ENCODE results near the gene LIMA1. TPM values are rescaled to one million over a fixed set of nuclear protein-coding genes. Genes with fewer than 3 reads are reported as not detected.

LIMA1 gene
- total RNA-seq, 1 donor, result 377 TPM

DNA sequence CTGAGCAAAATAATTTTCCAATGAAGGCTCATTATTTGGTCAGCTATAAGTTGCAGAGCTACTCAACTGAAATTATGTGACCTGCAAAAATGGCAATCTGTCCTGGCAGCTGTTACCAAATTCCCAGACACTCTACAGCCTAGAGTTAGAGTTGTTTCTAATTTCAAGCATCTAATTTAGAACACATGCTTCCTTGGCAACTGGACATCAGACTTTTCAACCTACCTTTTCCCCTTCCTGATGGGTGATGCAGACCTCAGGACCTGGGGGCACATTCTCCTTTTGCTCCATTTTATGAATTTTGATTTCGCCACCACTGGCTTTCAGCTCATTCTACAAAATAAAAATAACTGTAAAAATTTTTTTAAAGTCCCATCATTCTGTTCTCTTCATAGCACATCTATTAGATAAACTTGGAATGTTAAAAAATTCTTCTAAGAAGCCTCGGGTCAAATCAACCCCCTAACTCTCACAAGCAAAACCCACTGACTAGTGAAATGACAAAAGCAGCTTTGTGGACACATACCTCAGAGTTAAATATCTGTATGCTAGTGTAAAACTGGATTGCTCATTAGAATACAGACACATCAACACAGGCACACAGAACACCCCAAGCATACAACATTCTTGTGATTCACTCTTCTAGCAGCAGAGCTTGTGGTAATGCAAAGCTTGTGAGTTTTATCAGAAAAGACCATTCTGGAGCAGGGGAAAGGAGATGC is 82.6 kb downstream of the LIMA1 start:
- peak; percentile 69 for DNase-seq (ENCODE audit: low read depth)
- no peak overlapping the region for H3K4me3 ChIP-seq (ENCODE audit: low read depth, low read length)
- TF ChIP-seq, protein P1, sequence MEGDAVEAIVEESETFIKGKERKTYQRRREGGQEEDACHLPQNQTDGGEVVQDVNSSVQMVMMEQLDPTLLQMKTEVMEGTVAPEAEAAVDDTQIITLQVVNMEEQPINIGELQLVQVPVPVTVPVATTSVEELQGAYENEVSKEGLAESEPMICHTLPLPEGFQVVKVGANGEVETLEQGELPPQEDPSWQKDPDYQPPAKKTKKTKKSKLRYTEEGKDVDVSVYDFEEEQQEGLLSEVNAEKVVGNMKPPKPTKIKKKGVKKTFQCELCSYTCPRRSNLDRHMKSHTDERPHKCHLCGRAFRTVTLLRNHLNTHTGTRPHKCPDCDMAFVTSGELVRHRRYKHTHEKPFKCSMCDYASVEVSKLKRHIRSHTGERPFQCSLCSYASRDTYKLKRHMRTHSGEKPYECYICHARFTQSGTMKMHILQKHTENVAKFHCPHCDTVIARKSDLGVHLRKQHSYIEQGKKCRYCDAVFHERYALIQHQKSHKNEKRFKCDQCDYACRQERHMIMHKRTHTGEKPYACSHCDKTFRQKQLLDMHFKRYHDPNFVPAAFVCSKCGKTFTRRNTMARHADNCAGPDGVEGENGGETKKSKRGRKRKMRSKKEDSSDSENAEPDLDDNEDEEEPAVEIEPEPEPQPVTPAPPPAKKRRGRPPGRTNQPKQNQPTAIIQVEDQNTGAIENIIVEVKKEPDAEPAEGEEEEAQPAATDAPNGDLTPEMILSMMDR (IDR thresholded peaks at IDR 0.05; ENCODE audit: insufficient read depth, low read depth, low read length), result no peak

DNA sequence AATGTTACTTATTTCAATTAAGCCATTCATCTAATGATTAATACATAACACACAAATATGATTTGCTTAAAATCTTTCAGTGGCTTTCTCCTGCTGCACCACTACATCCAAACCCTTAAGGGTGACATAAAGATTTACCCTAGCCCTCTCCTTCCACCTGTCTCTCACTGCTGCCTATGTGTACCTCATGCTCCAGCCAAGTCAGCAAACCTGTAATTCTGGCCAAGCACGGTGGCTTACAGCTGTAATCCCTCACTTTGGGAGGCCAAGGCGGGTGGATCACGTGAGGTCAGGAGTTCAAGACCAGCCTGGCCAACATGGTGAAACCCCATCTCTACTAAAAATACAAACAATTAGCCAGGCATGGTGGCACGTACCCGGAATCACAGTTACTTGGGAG is 84.5 kb downstream of the LIMA1 start:
- TF ChIP-seq, protein P1 (IDR thresholded peaks at IDR 0.05; ENCODE audit: insufficient read depth, low read depth, low read length), result no peak
- no peak for DNase-seq (ENCODE audit: low read depth)
- no peak overlapping the region for H3K4me3 ChIP-seq (ENCODE audit: low read depth, low read length)

DNA sequence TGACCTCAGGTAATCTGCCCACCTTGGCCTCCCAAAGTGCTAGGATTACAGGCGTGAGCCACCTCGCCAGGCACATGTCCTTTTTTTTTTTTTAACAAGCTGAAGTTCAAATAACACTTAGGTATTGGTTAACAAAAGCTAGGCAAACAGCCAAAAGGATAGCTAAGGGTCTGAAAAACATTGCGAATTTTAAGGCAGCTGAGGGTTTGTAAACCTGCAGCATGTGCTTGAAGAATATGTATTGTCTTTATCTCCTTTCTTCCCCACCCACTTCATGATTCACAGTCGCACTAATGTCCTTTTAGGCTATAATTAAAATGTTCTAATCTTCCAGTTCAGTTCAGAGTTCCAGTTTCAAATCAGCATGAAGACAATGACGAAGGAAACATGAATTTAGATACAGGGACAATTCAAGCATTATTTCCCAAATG is 86.0 kb downstream of the LIMA1 start:
- no peak for DNase-seq (ENCODE audit: low read depth)
- no peak overlapping the region for H3K4me3 ChIP-seq (ENCODE audit: low read depth, low read length)
- TF ChIP-seq, protein P1 (IDR thresholded peaks at IDR 0.05; ENCODE audit: insufficient read depth, low read depth, low read length), result no peak

DNA sequence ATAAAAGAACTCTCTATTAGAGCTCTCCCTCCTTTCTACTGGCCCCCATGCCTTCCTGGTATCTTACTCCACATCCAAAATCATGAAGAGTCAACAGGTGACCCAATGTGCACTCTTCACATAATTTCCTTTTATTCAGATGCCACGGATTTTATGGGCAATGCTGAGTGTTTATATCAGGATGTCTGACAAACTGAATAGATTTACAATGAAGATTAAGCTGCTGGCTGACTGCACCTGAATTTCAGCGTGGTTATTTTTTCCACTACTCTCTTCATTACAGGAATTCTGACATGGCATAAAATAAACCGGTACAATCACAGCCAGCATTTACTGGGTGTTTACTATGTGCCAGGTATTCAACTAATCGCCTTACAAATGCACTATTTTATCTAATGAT is 86.8 kb downstream of the LIMA1 start:
- TF ChIP-seq, protein P1 (IDR thresholded peaks at IDR 0.05; ENCODE audit: insufficient read depth, low read depth, low read length), result no peak

DNA sequence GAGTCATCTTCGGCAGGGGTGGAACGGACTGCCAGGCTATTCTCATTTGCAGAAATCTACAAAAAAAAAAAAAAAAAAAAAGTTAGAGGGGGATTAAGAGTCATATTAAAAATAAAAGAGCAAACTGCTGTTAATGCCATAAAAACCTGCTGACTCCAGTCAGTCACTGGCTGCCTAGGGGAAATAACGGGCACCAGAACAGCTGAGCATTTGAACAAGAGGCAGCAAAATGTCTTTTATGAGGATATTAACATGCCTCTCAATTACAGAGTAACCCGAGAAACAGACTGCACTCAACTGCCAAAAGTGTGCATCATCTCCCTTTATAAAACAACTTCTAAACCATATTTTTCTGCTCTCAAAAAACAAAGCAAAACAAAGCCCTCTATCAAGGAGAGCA is 87.5 kb downstream of the LIMA1 start:
- no peak overlapping the region for H3K4me3 ChIP-seq (ENCODE audit: low read depth, low read length)
- peak; percentile 39 for DNase-seq (ENCODE audit: low read depth)
- TF ChIP-seq, protein P1 (IDR thresholded peaks at IDR 0.05; ENCODE audit: insufficient read depth, low read depth, low read length), result no peak

More for the DNA sequence above, 86.8 kb downstream of the LIMA1 start:
- no peak for DNase-seq (ENCODE audit: low read depth)
- no peak overlapping the region for H3K4me3 ChIP-seq (ENCODE audit: low read depth, low read length)

DNA sequence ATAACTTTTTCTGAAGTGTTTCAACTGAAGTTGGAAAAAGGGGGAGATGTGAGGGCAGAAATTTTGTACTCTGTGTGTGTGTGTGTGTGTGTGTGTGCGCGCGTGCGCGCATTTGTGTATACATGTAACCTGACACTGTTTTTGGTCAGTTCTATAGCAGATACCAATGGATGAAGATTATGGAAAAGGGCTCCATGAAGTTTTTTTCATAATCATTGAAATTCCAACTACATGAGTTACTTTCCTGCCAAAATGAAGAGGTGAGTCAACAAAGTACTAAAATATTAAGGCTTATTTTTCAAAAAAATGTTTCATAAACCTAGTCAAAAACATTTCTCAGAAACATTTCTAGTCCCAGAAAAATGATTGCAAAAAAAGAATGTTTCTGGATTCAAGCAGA is 90.4 kb downstream of the LIMA1 start:
- TF ChIP-seq, protein P1 (IDR thresholded peaks at IDR 0.05; ENCODE audit: insufficient read depth, low read depth, low read length), result no peak
- DNase-seq (ENCODE audit: low read depth), result no peak
- no peak overlapping the region for H3K4me3 ChIP-seq (ENCODE audit: low read depth, low read length)

DNA sequence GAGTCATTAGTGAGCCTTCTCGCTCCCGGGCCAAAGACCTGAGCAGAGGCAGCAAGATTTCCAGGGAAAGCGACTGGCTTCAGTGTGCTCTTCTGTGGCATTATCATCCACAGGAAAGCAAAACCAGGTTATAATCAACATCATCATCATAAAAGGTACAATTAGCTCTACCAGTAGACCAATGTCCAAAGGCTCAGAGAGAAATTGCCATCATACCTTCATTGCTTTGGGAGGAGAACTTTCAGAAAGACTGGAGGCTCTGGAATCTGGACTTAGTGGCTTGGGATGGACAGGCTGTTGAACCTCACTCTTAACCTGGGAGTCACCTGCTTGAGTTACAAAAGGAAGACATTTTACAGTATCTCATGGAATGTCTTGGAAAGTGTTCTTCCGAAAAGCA is 91.1 kb downstream of the LIMA1 start:
- no peak overlapping the region for H3K4me3 ChIP-seq (ENCODE audit: low read depth, low read length)
- TF ChIP-seq, protein P1 (IDR thresholded peaks at IDR 0.05; ENCODE audit: insufficient read depth, low read depth, low read length), result no peak
- no peak for DNase-seq (ENCODE audit: low read depth)

Measured in fibroblast of villous mesenchyme (primary cell).